HFF-Myc (cell line): ENCODE measurements around the gene SEMA5A.

Experiments used
- DNase-seq: peaks from one replicate; pipeline ENCODE4 v3.0.0-alpha.2; 2011; ENCODE audit warnings: low read depth; ENCODE audit errors: extremely low read depth
- H3K4me3 ChIP-seq: replicated peaks from 2 replicates; pipeline ENCODE4 v1.5.1; 2011; ENCODE audit warnings: low read depth, mild to moderate bottlenecking, control low read depth, low read length
- CTCF ChIP-seq: IDR thresholded peaks from 2 replicates; pipeline ENCODE4 v1.5.1; 2012; ENCODE audit warnings: mild to moderate bottlenecking, low read depth, low read length, control low read depth; ENCODE audit errors: missing control alignments

The SEMA5A gene

GRCh38 chr5:9390113-9390512, 155.8 kb downstream of the SEMA5A start:
- no peak overlapping the region for H3K4me3 ChIP-seq
- no peak for TF ChIP-seq CTCF
- DNase-seq: no peak

- no peak for DNase-seq
- no peak for TF ChIP-seq CTCF
- no peak overlapping the region for H3K4me3 ChIP-seq
Measured at GRCh38 chr5:9388941-9389674, 156.8 kb downstream of the SEMA5A start.

GRCh38 chr5:9387879-9388278, 158.0 kb downstream of the SEMA5A start:
- TF ChIP-seq CTCF: no peak
- no peak overlapping the region for H3K4me3 ChIP-seq
- DNase-seq: no peak

GRCh38 chr5:9386945-9387344, 158.9 kb downstream of the SEMA5A start:
- TF ChIP-seq CTCF: no peak
- no peak for DNase-seq

GRCh38 chr5:9382522-9382921, 163.4 kb downstream of the SEMA5A start:
- no peak overlapping the region for H3K4me3 ChIP-seq
- no peak for DNase-seq
- no peak for TF ChIP-seq CTCF

More at GRCh38 chr5:9386945-9387344, 158.9 kb downstream of the SEMA5A start:
- H3K4me3 ChIP-seq: no peak overlapping the region

- DNase-seq: no peak
- no peak for TF ChIP-seq CTCF
Measured at GRCh38 chr5:9381464-9381863, 164.4 kb downstream of the SEMA5A start.

GRCh38 chr5:9380109-9380508, 165.8 kb downstream of the SEMA5A start:
- no peak for DNase-seq
- TF ChIP-seq CTCF: no peak
- no peak overlapping the region for H3K4me3 ChIP-seq

More at GRCh38 chr5:9381464-9381863, 164.4 kb downstream of the SEMA5A start:
- no peak overlapping the region for H3K4me3 ChIP-seq
